ENCODE results near the gene ACP5.
"Not testable (repeated sequence)": the region's sequence is repeated elsewhere in the genome, so short reads cannot be mapped to it uniquely, and the experiment has no call there.

ACP5 gene

GRCh38 chr19:11611730-11612129 is 34.3 kb upstream of the ACP5 start:
- no peak for DNase-seq (ENCODE audit: low read depth)
- no peak for TF ChIP-seq CTCF (IDR thresholded peaks at IDR 0.05; ENCODE audit: insufficient read depth, low read depth, low read length, missing control alignments)
- no peak overlapping the region for H3K4me3 ChIP-seq (ENCODE audit: low read depth, low read length)

- TF ChIP-seq CTCF (IDR thresholded peaks at IDR 0.05; ENCODE audit: insufficient read depth, low read depth, low read length, missing control alignments), result no peak
- no peak for DNase-seq (ENCODE audit: low read depth)
Observed at GRCh38 chr19:11606484-11606883, 29.0 kb upstream of the ACP5 start.

GRCh38 chr19:11599704-11600103 is 22.3 kb upstream of the ACP5 start:
- H3K4me3 ChIP-seq (ENCODE audit: low read depth, low read length); DNase-seq (ENCODE audit: low read depth): not testable (repeated sequence)

More at GRCh38 chr19:11606484-11606883, 29.0 kb upstream of the ACP5 start:
- no peak overlapping the region for H3K4me3 ChIP-seq (ENCODE audit: low read depth, low read length)

- H3K4me3 ChIP-seq (ENCODE audit: low read depth, low read length), result no peak overlapping the region
- no peak for DNase-seq (ENCODE audit: low read depth)
- TF ChIP-seq CTCF (IDR thresholded peaks at IDR 0.05; ENCODE audit: insufficient read depth, low read depth, low read length, missing control alignments), result no peak
Observed at GRCh38 chr19:11598746-11599145, 21.3 kb upstream of the ACP5 start.

- H3K4me3 ChIP-seq (ENCODE audit: low read depth, low read length), result peak overlapping the region; percentile 78
- no peak for TF ChIP-seq CTCF (IDR thresholded peaks at IDR 0.05; ENCODE audit: insufficient read depth, low read depth, low read length, missing control alignments)
- no peak for DNase-seq (ENCODE audit: low read depth)
Observed at GRCh38 chr19:11598103-11598483, 20.6 kb upstream of the ACP5 start.

GRCh38 chr19:11597202-11598102 is 20.0 kb upstream of the ACP5 start, which contains the start of gene ZNF627:
Gene ZNF627 (plus strand): TSS chr19:11597483. CDS start chr19:11597628, 145 bp downstream.
- peak; percentile 99 for DNase-seq (ENCODE audit: low read depth)
- H3K4me3 ChIP-seq (ENCODE audit: low read depth, low read length), result peak within 1 kb of the TSS; percentile 78
- TF ChIP-seq CTCF (IDR thresholded peaks at IDR 0.05; ENCODE audit: insufficient read depth, low read depth, low read length, missing control alignments), result peak; percentile 5

GRCh38 chr19:11596156-11596555 is 18.7 kb upstream of the ACP5 start:
- no peak overlapping the region for H3K4me3 ChIP-seq (ENCODE audit: low read depth, low read length)
- DNase-seq (ENCODE audit: low read depth), result no peak
- no peak for TF ChIP-seq CTCF (IDR thresholded peaks at IDR 0.05; ENCODE audit: insufficient read depth, low read depth, low read length, missing control alignments)
